ENCODE data around the gene BLOC1S3.

DNA sequence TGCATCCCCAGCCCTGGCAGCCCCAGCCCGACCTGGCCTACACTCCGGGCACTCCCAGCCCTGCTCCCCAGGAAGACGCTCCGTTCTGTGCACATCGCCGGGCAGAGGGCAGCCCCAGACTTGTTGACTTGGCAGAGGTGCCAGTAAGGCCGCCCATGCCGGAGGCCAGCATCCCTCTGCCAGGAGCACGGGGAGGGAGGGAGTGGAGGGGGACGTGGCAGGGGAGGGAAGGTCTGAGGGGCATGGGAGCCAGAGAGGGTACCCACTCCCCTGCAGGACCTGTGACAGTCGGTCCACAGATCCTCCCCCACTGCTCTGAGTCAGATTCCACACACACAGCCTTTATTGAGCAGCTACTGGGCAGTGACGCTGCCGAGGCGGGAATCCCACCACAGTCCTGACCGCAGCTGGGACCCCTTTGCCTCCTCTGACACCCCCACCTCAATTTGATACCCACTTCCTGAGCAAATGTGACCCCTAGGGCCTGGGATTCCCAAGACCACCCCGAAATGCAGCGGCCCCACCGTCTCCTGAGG is 15.9 kb upstream of the BLOC1S3 start:
- TF ChIP-seq, protein P1, sequence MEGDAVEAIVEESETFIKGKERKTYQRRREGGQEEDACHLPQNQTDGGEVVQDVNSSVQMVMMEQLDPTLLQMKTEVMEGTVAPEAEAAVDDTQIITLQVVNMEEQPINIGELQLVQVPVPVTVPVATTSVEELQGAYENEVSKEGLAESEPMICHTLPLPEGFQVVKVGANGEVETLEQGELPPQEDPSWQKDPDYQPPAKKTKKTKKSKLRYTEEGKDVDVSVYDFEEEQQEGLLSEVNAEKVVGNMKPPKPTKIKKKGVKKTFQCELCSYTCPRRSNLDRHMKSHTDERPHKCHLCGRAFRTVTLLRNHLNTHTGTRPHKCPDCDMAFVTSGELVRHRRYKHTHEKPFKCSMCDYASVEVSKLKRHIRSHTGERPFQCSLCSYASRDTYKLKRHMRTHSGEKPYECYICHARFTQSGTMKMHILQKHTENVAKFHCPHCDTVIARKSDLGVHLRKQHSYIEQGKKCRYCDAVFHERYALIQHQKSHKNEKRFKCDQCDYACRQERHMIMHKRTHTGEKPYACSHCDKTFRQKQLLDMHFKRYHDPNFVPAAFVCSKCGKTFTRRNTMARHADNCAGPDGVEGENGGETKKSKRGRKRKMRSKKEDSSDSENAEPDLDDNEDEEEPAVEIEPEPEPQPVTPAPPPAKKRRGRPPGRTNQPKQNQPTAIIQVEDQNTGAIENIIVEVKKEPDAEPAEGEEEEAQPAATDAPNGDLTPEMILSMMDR (IDR thresholded peaks at IDR 0.05; ENCODE audit: insufficient read depth, low read length, poor library complexity, severe bottlenecking): no peak
- no peak for TF ChIP-seq EZH2phosphoT487 (conservative IDR thresholded peaks at IDR 0.05; ENCODE audit: low read length)

All from SU-DHL-6 (cell line).